HFF-Myc (cell line): ENCODE measurements around the gene FBXO3.
"Not testable (repeated sequence)": the region's sequence is repeated elsewhere in the genome, so short reads cannot be mapped to it uniquely, and the experiment has no call there.

Experiments
- DNase-seq: peaks from one replicate; pipeline ENCODE4 v3.0.0-alpha.2; 2011; ENCODE audit warnings: low read depth; ENCODE audit errors: extremely low read depth
- H3K4me3 ChIP-seq: replicated peaks from 2 replicates; pipeline ENCODE4 v1.5.1; 2011; ENCODE audit warnings: low read depth, mild to moderate bottlenecking, control low read depth, low read length
- TF ChIP-seq, protein P1 (sequence below): IDR thresholded peaks from 2 replicates; pipeline ENCODE4 v1.5.1; 2012; ENCODE audit warnings: mild to moderate bottlenecking, low read depth, low read length, control low read depth; ENCODE audit errors: missing control alignments

FBXO3 gene, protein sequence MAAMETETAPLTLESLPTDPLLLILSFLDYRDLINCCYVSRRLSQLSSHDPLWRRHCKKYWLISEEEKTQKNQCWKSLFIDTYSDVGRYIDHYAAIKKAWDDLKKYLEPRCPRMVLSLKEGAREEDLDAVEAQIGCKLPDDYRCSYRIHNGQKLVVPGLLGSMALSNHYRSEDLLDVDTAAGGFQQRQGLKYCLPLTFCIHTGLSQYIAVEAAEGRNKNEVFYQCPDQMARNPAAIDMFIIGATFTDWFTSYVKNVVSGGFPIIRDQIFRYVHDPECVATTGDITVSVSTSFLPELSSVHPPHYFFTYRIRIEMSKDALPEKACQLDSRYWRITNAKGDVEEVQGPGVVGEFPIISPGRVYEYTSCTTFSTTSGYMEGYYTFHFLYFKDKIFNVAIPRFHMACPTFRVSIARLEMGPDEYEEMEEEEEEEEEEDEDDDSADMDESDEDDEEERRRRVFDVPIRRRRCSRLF

DNA sequence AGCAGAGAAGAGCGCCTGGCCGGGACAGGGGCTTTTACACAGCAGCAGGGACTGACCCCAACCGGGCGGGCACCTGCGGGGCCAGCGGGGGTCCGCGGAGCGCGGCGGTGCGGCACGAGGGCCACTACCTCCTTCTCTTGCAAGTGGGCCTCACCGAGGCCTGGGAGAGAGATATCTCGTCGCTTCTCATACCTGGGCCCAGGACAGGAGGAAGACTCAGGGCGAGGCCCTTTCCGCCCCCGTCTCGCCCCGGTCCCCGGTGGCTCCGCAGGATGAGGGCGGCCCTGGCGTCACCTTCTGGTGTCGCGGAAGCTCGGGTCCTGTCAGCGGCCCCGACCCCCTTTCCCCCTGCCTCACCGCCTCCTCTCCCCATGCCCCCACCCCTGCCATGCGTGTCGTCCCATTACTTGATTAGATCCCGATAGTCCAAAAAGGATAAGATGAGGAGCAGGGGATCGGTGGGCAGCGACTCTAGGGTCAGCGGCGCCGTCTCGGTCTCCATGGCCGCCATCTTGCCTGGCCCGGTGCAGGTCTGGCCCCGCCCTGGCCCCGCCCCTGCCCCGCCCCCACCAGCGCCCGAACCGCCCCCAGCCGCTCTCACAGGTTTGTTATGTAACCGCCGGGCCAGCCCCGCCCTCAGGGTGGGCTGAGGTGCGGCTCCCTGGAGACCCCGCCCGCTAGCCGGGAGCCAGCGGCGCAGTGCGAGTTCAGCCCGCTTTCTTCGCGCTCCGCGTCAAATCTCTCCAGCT, at the start of gene FBXO3:
FBXO3 (minus strand) TSS at position 534 of the 749 bp plus-strand sequence; CDS start at position 511, 23 bp downstream.
- TF ChIP-seq, protein P1, sequence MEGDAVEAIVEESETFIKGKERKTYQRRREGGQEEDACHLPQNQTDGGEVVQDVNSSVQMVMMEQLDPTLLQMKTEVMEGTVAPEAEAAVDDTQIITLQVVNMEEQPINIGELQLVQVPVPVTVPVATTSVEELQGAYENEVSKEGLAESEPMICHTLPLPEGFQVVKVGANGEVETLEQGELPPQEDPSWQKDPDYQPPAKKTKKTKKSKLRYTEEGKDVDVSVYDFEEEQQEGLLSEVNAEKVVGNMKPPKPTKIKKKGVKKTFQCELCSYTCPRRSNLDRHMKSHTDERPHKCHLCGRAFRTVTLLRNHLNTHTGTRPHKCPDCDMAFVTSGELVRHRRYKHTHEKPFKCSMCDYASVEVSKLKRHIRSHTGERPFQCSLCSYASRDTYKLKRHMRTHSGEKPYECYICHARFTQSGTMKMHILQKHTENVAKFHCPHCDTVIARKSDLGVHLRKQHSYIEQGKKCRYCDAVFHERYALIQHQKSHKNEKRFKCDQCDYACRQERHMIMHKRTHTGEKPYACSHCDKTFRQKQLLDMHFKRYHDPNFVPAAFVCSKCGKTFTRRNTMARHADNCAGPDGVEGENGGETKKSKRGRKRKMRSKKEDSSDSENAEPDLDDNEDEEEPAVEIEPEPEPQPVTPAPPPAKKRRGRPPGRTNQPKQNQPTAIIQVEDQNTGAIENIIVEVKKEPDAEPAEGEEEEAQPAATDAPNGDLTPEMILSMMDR = no peak
- peak; percentile 35 for DNase-seq
- H3K4me3 ChIP-seq = peak within 1 kb of the TSS; percentile 91

- not testable (repeated sequence) for DNase-seq, H3K4me3 ChIP-seq
Measured at GRCh38 chr11:33822981-33823380, 48.7 kb upstream of the FBXO3 start.

GRCh38 chr11:33819278-33820035, 45.1 kb upstream of the FBXO3 start:
- DNase-seq = no peak
- TF ChIP-seq, protein P1 = no peak
- H3K4me3 ChIP-seq = no peak overlapping the region

DNA sequence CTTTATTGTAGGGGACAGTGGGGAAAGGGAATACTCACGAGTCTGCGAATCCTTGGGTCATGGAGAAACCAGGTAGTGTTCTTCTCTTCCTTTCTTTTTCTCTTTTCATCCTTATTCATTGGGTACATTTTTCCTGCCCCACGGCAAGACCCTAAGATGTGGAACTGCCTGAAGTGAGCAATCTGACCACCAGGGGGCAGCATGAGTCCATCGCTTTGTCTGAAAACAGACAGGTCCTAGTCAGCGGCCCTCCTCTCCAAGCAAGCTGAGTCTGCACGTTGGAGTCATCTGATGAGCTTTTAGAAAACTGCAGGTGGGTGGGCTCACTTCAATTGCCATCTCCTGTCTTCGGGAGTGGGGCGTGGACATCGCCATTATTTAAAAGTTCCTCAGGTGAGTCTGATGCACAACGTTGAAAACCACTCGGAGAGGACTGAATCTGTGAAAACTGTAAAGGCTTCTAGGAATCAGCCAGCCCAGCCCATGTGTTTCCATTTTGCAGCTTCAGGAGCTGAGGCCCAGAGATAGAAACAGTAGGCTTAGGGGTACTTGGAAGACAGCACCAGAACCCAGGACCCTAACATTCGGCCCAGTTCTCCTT, 34.0 kb upstream of the FBXO3 start:
- peak; percentile 59 for DNase-seq
- TF ChIP-seq, protein P1 = peak; percentile 90
- no peak overlapping the region for H3K4me3 ChIP-seq

GRCh38 chr11:33804471-33804870, 30.2 kb upstream of the FBXO3 start:
- H3K4me3 ChIP-seq = no peak overlapping the region
- TF ChIP-seq, protein P1 = no peak
- DNase-seq = no peak

DNA sequence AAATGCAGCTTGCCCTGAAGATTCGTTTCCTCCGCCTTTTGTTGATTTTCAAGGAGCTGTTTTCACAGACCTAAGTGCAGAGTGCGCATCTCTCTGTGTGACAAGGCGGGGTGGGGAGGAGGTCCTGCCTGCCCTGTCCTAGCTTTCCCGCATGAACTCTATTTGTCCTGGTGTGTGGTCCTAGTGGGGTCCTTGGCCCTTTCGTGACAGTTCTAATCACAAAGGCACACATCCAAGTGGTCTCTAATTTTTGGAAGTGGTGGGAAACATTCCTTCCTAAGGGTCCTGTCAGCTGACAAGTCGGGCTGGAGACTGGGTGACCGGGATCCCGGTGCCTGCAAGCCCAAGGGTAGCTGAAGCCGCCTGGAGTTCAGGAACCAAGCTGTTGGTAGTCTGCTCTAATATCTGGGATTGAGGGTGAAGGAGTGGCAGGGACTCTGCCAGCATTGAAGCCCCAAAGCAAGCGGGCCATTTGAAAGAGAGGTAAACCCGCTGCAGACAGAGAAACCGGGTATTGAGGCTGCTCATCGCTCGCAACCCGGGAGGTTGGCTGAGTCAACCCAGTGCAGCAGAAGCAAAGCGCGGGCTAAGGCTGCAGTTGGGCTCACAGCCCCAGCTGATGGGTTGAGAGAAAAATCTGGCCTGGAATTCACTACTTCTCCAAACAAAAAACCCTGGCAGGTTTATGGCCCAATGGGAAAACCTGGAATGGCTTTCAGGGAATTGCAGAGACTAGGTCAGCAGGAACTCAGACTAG, 28.1 kb upstream of the FBXO3 start:
- TF ChIP-seq, protein P1 = no peak
- peak; percentile 63 for DNase-seq
- H3K4me3 ChIP-seq = peak overlapping the region; percentile 23
